ENCODE results near the gene PPP6C.
"Not testable (repeated sequence)": the region's sequence is repeated elsewhere in the genome, so short reads cannot be mapped to it uniquely, and the experiment has no call there.

Gene PPP6C

GRCh38 chr9:125181756-125182155 is 7.8 kb downstream of the PPP6C start:
- not testable (repeated sequence) for DNase-seq

- DNase-seq, result no peak
Measured at GRCh38 chr9:125180876-125181275, 8.7 kb downstream of the PPP6C start.

GRCh38 chr9:125179776-125180175 is 9.8 kb downstream of the PPP6C start:
- not testable (repeated sequence) for DNase-seq

DNA sequence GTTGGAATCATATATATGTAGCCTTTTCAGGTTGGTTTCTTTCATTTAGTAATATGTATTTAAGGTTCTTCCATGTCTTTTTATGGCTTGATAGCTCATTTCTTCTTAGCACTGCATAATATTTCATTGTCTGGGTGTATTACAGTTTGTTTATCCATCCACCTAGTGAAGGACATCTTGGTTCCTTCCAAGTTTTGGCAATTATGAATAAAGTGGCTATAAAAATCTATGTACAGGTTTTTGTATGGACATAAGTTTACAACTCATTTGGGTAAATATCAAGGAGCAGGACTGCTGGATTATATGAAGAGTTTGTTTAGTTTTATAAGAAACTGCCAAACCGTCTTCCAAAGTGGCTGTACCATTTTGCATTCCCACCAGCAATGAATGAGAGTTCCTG is 11.7 kb downstream of the PPP6C start:
- DNase-seq, result no peak

- no peak for DNase-seq
Measured at GRCh38 chr9:125176636-125177035, 13.0 kb downstream of the PPP6C start.

DNA sequence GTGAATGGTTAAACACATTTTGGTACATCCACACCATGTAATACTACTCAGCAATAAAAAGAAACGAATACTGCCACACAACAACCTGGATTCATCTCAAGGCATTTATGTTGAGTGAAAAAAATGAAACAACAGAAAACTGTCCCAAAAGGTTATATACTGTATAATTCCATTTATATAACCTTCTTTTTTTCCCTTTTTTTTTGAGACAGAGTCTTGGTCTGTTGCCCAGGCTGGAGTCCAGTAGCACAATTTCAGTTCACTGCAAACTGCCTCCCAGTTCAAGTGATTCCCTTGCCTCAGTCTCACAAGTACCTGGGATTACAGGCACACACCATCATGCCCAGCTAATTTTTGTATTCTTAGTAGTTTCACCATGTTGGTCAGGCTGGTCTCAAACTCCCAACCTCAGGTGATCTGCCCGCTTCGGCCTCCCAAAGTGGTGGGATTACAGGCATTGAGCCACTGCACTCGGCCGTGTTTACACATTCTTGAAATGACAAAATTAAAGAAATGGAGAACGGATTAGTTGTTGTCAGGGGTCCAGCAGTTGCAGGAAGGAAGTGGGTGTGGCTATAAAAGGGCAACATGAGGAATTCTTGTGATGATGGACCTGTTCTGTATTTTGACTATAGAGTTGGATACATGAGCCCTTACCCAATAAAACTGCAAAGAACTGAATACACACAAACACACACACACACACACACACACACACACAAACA is 17.4 kb downstream of the PPP6C start:
- no peak for DNase-seq

GRCh38 chr9:125169895-125170294 is 19.7 kb downstream of the PPP6C start:
- no peak for DNase-seq

- DNase-seq, result no peak
Measured at GRCh38 chr9:125166762-125167161, 22.8 kb downstream of the PPP6C start.

DNA sequence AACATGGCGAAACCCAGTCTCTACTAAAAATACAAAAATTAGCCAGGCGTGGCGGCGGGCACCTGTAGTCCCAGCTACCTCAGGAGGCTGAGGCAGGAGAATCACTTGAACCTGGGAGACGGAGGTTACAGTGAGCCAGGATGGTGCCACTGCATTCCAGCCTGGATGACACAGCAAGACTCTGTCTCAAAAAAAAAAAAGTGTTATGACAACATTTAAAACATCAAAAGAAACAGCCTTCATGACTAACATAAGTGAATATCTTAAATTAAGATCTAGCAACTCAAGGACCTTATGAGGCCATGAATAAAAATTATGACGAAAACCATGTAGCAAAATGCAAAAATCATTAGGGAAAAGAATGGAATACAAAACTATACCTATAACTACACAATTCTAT is 26.7 kb downstream of the PPP6C start:
- DNase-seq, result not testable (repeated sequence)

DNA sequence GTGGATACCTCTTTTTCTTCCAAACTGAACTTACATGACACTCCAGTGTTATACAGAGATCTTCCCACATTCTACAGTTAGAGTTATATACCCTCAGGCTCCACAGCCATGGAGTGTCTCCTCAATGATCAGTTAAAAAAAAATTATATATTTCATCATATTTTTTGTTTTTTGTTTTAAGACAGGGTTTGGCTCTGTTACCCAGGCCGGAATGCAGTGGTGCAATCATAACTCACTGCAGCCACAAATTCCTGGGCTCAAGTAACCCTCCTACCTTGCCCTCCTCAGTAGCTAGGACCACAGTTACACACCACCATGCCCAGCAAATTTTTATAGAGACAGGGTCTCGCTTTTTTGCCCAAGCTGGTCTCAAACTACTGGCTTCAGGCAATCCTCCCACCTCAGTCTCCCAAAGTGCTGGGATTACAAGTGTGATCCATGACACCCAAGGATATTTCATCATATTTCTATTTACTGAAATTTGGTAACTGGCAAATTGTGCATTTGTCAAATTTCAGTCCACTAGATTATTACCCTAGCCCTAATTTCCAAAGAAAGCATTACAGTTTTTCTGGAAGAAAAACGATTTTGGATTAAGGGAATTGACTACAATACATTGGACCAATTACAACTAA is 28.2 kb downstream of the PPP6C start:
- no peak for DNase-seq

DNA sequence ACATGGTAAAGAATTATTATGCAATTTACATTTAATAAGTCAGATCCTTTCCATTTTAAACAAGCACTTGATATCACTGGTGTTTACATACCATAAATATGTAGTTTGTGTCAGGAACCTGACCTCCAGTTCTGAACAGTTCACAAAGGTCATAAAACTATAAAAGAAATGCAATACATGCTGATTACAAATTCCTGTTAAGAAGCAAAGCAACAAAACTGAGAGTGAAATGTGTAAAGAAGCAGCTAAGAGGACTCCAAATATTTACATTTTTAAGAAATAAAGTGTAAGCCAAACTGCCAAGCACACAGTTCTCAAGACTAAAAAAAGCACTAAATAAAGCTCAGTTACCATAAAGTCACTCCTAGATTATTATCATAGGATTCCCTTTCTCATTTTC is 28.9 kb downstream of the PPP6C start:
- DNase-seq, result no peak

- no peak for DNase-seq
Measured at GRCh38 chr9:125156551-125156950, 33.1 kb downstream of the PPP6C start.

- DNase-seq, result no peak
Measured at GRCh38 chr9:125153712-125154367, 35.8 kb downstream of the PPP6C start.

GRCh38 chr9:125151730-125152129 is 37.9 kb downstream of the PPP6C start:
- DNase-seq, result no peak

GRCh38 chr9:125150349-125151245 is 39.0 kb downstream of the PPP6C start:
- DNase-seq, result no peak

DNA sequence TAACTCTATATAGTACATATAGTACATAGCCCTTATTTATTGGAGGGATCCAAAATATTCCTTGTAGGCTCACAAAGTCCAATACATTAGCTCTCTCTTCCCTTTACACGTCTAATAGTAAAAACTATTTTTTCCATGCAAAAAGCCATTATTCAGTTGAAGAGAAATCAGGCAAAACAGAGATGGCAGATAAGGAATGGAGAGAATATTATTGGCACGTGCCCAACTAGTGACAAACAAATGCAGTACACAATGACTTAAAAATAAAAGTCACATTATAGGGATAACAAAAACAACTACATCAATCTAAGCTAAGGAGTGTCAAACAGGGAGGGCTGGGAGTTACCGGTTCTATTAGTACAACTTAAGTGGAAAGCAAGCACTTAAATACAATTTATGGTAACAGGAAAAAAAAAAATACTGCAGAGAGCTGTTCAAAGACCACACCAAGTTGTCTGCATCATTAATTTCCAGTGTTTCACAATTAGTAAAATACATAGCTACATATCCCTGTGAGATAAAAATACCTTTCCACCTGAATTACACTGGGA is 42.1 kb downstream of the PPP6C start:
- no peak for DNase-seq

GRCh38 chr9:125146247-125146646 is 43.4 kb downstream of the PPP6C start:
- DNase-seq, result no peak

DNA sequence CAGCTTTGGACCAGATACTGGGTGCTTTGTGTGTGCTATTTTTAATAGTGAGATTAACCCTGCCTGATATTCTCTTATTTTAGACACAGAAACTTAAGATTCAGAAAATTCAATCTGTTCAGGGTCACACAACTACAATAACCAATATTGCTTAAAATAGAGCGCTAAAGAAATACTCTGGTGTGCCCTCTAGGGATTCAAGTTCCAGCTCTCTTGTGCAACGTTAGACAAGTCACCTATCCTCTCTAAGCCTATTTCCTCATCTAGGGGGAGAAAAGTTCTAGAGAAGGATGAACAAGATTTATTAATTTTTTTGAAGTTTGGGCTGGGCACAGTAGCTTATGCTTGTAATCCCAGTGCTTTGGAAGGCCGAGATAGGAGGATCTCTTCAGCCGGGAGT is 44.2 kb downstream of the PPP6C start:
- DNase-seq, result no peak

DNA sequence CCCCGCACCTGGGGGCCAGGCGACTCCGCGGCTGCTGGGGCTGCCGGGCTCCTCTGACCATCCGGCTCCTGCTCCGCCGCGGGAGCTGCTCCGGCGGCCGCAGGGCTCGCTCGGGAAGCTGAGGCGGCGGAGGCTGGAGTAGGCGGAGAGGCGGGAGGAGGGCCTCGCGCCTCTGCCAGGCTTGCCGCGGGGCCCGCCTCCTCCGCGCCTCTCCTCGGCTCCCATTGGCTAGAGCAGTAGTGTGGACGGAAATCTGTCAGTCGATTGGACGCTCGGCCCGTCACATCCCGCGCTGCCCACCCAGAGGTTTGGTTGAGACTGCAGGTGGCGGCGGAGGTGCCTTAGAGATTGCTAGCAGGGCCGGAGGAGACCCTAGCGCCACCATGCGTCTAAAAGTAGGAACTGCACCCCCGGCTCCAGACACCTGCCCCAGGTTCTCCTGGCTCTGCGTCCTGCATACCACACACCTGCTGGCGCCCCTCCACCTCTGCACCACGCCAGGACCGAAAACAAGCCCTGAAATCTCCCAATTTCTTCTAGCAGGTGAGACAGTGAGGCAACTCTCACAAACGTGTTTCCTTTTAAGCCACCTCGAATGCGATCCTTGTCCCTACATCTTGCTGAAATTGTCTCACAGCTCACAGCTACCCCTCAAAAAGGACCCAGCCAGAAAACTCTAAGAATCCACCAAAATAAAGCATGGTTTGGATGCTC is 46.1 kb downstream of the PPP6C start, which contains the start of gene SCAI:
Gene SCAI (minus strand): TSS at position 152 of the 714 bp plus-strand sequence. CDS start 91 bp downstream, at position 61.
- DNase-seq, result peak; percentile 89 to 96 (median 94)

DNA sequence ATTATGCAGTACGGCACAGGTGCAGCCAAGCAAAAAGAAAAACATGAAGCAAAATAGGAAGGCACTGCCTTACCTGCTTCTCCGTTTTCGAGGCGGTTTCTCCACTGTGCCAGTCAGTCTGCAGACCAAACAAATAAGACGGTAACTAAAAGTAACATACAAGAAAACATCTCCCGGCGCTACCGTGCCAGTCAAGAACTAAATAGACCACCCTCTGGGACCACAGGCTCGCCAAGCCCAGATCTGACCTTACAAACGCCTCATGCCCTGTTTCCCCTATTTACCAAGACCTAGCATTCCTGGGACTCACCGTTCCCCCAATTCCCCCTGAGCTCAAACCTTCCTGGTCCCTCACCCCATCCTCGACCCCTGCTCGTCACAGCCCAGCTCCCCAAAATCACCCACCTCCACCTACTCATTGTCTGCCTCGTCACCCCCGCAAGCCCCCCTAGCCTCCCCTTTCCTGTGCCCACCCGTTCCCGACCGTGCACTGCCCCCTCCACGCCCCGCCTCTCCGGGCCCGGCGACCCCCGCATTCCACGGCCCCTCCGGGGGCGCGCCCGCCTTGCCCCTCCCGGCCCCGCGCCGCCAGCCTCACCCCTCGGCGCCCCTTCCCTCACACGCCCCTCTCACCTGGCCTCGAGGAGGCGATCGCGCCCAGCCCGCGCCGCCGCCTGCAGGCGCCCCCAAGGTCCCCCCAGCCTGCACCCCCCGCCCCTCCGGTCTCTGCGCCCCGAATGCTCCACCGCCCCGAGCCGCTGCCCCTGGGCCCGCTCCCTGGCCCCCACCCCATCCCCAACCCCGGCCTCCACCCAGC is 46.8 kb downstream of the PPP6C start:
- peak in 1 of 4 experiments; percentile 20 for DNase-seq

DNA sequence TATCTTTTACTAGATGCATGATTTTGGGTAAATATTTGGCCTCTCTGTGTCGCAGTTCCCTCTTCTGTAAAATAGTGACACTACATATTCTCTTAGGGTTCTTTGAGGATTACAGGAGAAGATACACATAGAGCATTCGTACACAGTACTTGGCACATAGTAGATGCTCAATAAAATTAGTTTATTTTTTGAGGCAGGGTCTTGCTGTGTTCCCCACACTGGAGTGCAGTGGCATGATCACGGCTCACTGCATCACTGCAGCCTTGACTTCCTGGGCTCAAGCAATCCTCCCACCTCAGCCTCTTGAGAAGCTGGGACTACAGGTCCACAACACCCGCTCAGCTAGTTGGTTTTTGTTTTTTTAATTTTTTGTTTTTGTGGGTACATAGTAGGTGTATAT is 47.9 kb downstream of the PPP6C start:
- DNase-seq, result no peak
